ENCODE data around the gene TERT. TPM values are rescaled to one million over a fixed set of nuclear protein-coding genes. Genes with fewer than 3 reads are reported as not detected.
A peak's percentile ranks its signal among the peaks of the same experiment; 100 is the strongest.

Gene TERT
- total RNA-seq, 1 donor from 2014 or later, result not detected

- DNase-seq (ENCODE audit: low spot score), result no peak
Measured at GRCh38 chr5:1206521-1207412, 88.1 kb downstream of the TERT start.

- no peak for DNase-seq (ENCODE audit: low spot score)
Measured at GRCh38 chr5:1205255-1206180, 89.3 kb downstream of the TERT start.

DNA sequence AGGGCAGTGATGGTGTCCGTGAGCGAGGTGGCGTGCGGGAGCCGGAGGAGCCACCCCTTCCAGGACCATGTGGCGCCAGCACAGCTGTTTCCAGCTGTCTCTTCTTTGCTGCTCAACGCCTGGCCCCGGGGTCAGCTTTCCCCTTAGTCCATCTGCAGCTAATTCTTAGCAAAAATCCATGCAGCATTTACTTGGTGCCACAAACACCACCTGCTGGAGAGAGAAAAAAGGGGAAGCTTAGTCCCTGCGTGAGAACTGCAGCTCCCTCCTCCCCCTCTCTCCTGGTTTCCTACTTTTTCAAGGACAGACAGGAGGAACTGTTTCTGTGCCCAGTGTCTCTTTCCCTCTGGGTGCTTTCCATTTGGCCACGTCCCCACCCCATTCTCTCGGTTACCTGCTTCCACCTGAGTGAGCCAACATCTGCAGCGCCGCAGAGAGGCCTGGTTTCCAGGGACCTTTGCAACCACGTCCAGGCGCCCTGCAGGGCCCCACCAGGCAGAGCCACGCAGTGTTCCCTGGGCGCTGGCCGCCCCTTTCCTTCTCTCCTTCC lies 90.1 kb downstream of the TERT start:
- peak; percentile 63 for DNase-seq (ENCODE audit: low spot score)

- no peak for DNase-seq (ENCODE audit: low spot score)
Measured at GRCh38 chr5:1203968-1204692, 90.7 kb downstream of the TERT start.

DNA sequence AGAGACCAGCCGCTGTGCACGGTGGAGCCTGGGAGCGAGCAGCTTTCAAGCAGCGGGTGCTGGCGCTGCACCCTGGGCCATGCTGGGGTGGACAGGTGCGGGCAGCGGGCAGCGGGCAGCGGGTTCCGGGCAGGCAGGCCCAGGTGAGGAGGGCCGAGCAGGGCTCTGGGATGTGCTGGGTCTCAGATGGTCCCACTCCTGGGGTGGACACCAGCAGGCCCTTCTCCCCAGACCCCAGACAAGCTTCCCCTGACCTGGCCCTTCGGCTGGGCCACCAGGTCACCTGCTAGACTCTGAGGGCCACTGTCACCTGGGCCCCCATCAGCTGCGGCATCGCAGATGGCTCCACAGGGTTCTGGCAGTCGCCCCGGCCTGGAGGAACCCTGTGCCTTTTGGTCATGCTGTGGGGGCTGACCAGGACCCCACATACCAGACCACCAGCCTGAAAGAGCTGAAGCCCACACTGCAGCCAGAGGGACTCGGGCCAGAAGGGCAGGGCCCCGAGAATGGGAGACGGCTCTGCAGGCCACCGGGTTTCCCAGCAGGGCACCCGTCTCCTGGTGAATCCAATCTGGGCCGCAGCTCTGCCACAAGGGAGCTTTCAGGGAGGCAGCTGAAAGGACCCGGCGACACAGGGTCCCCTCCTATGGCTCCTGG lies 91.4 kb downstream of the TERT start:
- DNase-seq (ENCODE audit: low spot score), result no peak

Other genes starting within 250 kb of the TERT start
- gene SLC12A7, start 183.0 kb downstream of the TERT start, total RNA-seq, result 344 TPM
- gene SLC6A19, start 93.5 kb downstream of the TERT start, total RNA-seq, result 179 TPM
- gene SLC6A18, start 69.7 kb downstream of the TERT start, total RNA-seq, result not detected
- 83.2 TPM for gene CLPTM1L, start 50.0 kb upstream of the TERT start, total RNA-seq
- gene SLC6A3, start 150.4 kb upstream of the TERT start, total RNA-seq, result 0.23 TPM
- gene LPCAT1, start 228.9 kb upstream of the TERT start, total RNA-seq, result 119 TPM

All from mucosa of gallbladder (tissue), 1 donor.